Panc1 (cell line): Measurements from ENCODE around the gene CATSPERE. TPM values are rescaled to one million over a fixed set of nuclear protein-coding genes. Genes with fewer than 3 reads are reported as not detected.

Experiments
- ATAC-seq: fragments of 200-7000 bp; cut with Tn5 transposase; 2 replicates; pipeline ENCODE4 v1.9.1; 2020; ENCODE audit warnings: mild to moderate bottlenecking, moderate library complexity
- BruUV-seq: library from RNA; stranded (reverse); fragments of 400-500 nt; replicated peaks from 2 replicates; lab custom pipeline; 2021; lab: Mats Ljungman, UMichigan
- CTCF ChIA-PET: fragments of 300-600 bp; sonication (Branson Sonifier 250); formaldehyde crosslinking; loops from one replicate; lab custom pipeline; 2022; ENCODE audit warnings: antibody characterized with exemption; lab: Charles Lee
- POLR2A ChIA-PET: fragments of 300-600 bp; sonication (Branson Sonifier 250); formaldehyde crosslinking; loops from one replicate; lab custom pipeline; 2022; ENCODE audit warnings: antibody characterized with exemption; lab: Charles Lee
- DNase-seq: peaks from one replicate; pipeline ENCODE4 v3.0.0-alpha.2; 2010; ENCODE audit warnings: low read depth, low spot score
- H3K27ac ChIP-seq: 2 replicates; pipeline ENCODE4 v1.5.1; 2011; ENCODE audit warnings: mild to moderate bottlenecking, low read length, inconsistent platforms
- H3K27me3 ChIP-seq: fragments of 200-500 bp; sonication (Bioruptor generic); 2 replicates; pipeline ENCODE4 v1.6.0; 2014; ENCODE audit warnings: low read length, inconsistent platforms; ENCODE audit not compliant: control insufficient read depth, insufficient read depth
- H3K36me3 ChIP-seq: fragments of 200-500 bp; sonication (Bioruptor generic); 2 replicates; pipeline ENCODE4 v1.5.1; 2014; ENCODE audit warnings: inconsistent platforms, mild to moderate bottlenecking, low read length, moderate library complexity; ENCODE audit not compliant: control insufficient read depth, insufficient read depth
- H3K4me1 ChIP-seq: 2 replicates; pipeline ENCODE4 v1.5.1; 2011; ENCODE audit warnings: inconsistent platforms, mild to moderate bottlenecking, low read length, moderate library complexity; ENCODE audit not compliant: control insufficient read depth, insufficient read depth
- H3K4me3 ChIP-seq, 2 experiments: 2 replicates each; pipeline ENCODE4 v1.5.1; 2011 to 2012; ENCODE audit warnings: low read depth in 2 of 2, low read length in 2 of 2, mild to moderate bottlenecking in 2 of 2, inconsistent platforms in 1 of 2, moderate library complexity in 1 of 2
- H3K9me3 ChIP-seq: fragments of 200-500 bp; sonication (Bioruptor generic); 2 replicates; pipeline ENCODE4 v1.5.1; 2014; ENCODE audit warnings: low read depth, mild to moderate bottlenecking, inconsistent platforms, low read length, moderate library complexity; ENCODE audit not compliant: control insufficient read depth, insufficient read depth
- CTCF ChIP-seq: fragments of 450-650 bp; IDR thresholded peaks from 2 replicates; pipeline ENCODE4 v1.5.1; 2017; ENCODE audit warnings: mild to moderate bottlenecking
- POLR2AphosphoS5 ChIP-seq: IDR thresholded peaks from 2 replicates; pipeline ENCODE4 v1.6.1; 2012; ENCODE audit warnings: mild to moderate bottlenecking, low read depth, low read length, moderate library complexity
- REST ChIP-seq, 2 experiments: IDR thresholded peaks; 2 replicates each; pipeline ENCODE4 v1.6.1; 2011 to 2012; ENCODE audit warnings: low read depth in 2 of 2, control low read depth in 1 of 2, low read length in 1 of 2, mild to moderate bottlenecking in 1 of 2, moderate library complexity in 1 of 2; ENCODE audit not compliant: insufficient read depth in 1 of 2
- SIN3A ChIP-seq: IDR thresholded peaks from 2 replicates; pipeline ENCODE4 v1.6.1; 2012; ENCODE audit warnings: low read depth, mild to moderate bottlenecking, low read length, moderate library complexity, borderline replicate concordance; ENCODE audit not compliant: insufficient read depth
- TCF7L2 ChIP-seq: IDR thresholded peaks from 2 replicates; pipeline ENCODE4 v1.6.1; 2011; ENCODE audit warnings: mild to moderate bottlenecking, low read depth, low read length, inconsistent platforms
- in situ Hi-C: cut with HindIII; loops from 2 replicates; pipeline ENCODE4 v1.10.0; 2016; ENCODE audit warnings: low sequenced_read_pairs, low pct_unique_long_range_greater_than_20kb
- intact Hi-C: fragments of 100-400 bp; cut with micrococcal nuclease; formaldehyde crosslinking; loops from one replicate; pipeline ENCODE4 v1.10.0; 2022; ENCODE audit not compliant: unreplicated experiment
- total RNA-seq: library from RNA; stranded (reverse); gene quantifications from one replicate; pipeline ENCODE4 v1.2.1, GENCODE V29; 2021; ENCODE audit not compliant: unreplicated experiment

Gene CATSPERE
- total RNA-seq, 1 experiment from 2014 or later: 0.31 TPM

DNA sequence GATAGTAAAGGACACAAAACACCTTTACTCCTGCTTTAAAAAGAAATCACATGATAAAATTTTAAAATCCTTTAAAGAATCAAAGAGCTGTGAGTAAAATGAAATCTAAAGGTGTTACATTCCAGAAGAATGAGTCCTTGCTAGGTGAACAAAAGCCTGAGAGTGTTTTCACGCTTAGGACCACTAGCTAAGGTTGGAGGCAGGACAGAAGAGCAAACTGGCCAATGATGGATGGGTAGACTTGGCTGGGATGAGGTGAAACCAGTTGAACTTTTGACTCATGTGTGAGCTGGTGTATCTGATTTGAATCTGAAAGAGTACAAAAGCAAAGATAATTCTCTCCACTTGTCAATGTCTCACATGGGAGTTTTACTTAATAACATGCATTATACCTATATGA, 35.1 kb downstream of the CATSPERE start:
- Histone ChIP-seq H3K4me1 (no peaks in the 10 kb centered on the region), H3K9me3 (no peaks in the 10 kb centered on the region), H3K36me3 (no peaks in the 10 kb centered on the region), H3K27me3 (no peaks in the 10 kb centered on the region; the same call in 1 of the 2 replicates), H3K4me3 (no peak overlapping the region), H3K27ac (no peak overlapping the region)
- BruUV-seq: no TSS peak
- in situ Hi-C loops (no loop called here), intact Hi-C loops (no loop called here)
- ATAC-seq (no peak), DNase-seq (no peak)
- TF ChIP-seq POLR2AphosphoS5 (no peak), CTCF (no peak), TCF7L2 (no peak), REST (IDR thresholded peaks at IDR 0.05; ENCODE audit: insufficient read depth in 1 of 2, low read depth in 2 of 2, low read length in 1 of 2) (no peak), SIN3A (no peak)
- ChIA-PET POLR2A (no interaction called here), CTCF (no interaction called here)

- BruUV-seq: no TSS peak
- DNase-seq: no peak
Measured at GRCh38 chr1:244497805-244498204, 36.7 kb downstream of the CATSPERE start.

More at GRCh38 chr1:244497805-244498204, 36.7 kb downstream of the CATSPERE start:
- TF ChIP-seq CTCF: no peak
- TF ChIP-seq SIN3A: no peak
- TF ChIP-seq TCF7L2: no peak
- no peak for TF ChIP-seq POLR2AphosphoS5
- no peak for TF ChIP-seq REST (IDR thresholded peaks at IDR 0.05; ENCODE audit: insufficient read depth in 1 of 2, low read depth in 2 of 2, low read length in 1 of 2)
- POLR2A ChIA-PET: no interaction called here
- Histone ChIP-seq H3K4me3 (no peak overlapping the region), H3K9me3 (no peaks in the 10 kb centered on the region), H3K4me1 (no peaks in the 10 kb centered on the region), H3K36me3 (no peaks in the 10 kb centered on the region), H3K27me3 (no peaks in the 10 kb centered on the region; the same call in 1 of the 2 replicates), H3K27ac (no peak overlapping the region)
- in situ Hi-C loops: no loop called here
- no peak for ATAC-seq
- CTCF ChIA-PET: no interaction called here
- intact Hi-C loops: no loop called here
